NCI-H510A treated with DMSO at 0.1 percent for 48 hours (cell line): ENCODE measurements around the gene DNAH14.
"Not testable (repeated sequence)": the region's sequence is repeated elsewhere in the genome, so short reads cannot be mapped to it uniquely, and the experiment has no call there.

ENCODE experiments used
- DNase-seq: peaks from one replicate; lab custom pipeline; 2025; lab: John Stamatoyannopoulos, UW

DNAH14 gene

GRCh38 chr1:225348400-225348799 lies 418.9 kb downstream of the DNAH14 start:
- DNase-seq = no peak

GRCh38 chr1:225349826-225350225 lies 420.4 kb downstream of the DNAH14 start:
- no peak for DNase-seq

GRCh38 chr1:225350872-225351271 lies 421.4 kb downstream of the DNAH14 start:
- no peak for DNase-seq

- no peak for DNase-seq
Observed at GRCh38 chr1:225354906-225355305, 425.4 kb downstream of the DNAH14 start.

- DNase-seq = no peak
Observed at GRCh38 chr1:225355863-225356262, 426.4 kb downstream of the DNAH14 start.

GRCh38 chr1:225360119-225360518 lies 430.6 kb downstream of the DNAH14 start:
- DNase-seq = no peak

GRCh38 chr1:225361176-225361575 lies 431.7 kb downstream of the DNAH14 start:
- DNase-seq = no peak

GRCh38 chr1:225362805-225363204 lies 433.3 kb downstream of the DNAH14 start:
- no peak for DNase-seq

GRCh38 chr1:225364439-225364838 lies 435.0 kb downstream of the DNAH14 start:
- no peak for DNase-seq

GRCh38 chr1:225366018-225366417 lies 436.5 kb downstream of the DNAH14 start:
- no peak for DNase-seq

GRCh38 chr1:225366552-225366951 lies 437.1 kb downstream of the DNAH14 start:
- no peak for DNase-seq

- DNase-seq = no peak
Observed at GRCh38 chr1:225368036-225368552, 438.6 kb downstream of the DNAH14 start.

GRCh38 chr1:225371366-225372010 lies 442.0 kb downstream of the DNAH14 start:
- DNase-seq = no peak

GRCh38 chr1:225373155-225373554 lies 443.7 kb downstream of the DNAH14 start:
- DNase-seq = no peak

GRCh38 chr1:225374996-225375395 lies 445.5 kb downstream of the DNAH14 start:
- DNase-seq = no peak

- no peak for DNase-seq
Observed at GRCh38 chr1:225378880-225379279, 449.4 kb downstream of the DNAH14 start.

- no peak for DNase-seq
Observed at GRCh38 chr1:225380691-225381090, 451.2 kb downstream of the DNAH14 start.

GRCh38 chr1:225386860-225387259 lies 457.4 kb downstream of the DNAH14 start:
- not testable (repeated sequence) for DNase-seq

GRCh38 chr1:225388372-225388771 lies 458.9 kb downstream of the DNAH14 start:
- no peak for DNase-seq

- no peak for DNase-seq
Observed at GRCh38 chr1:225389843-225390242, 460.4 kb downstream of the DNAH14 start.

- DNase-seq = no peak
Observed at GRCh38 chr1:225396357-225396756, 466.9 kb downstream of the DNAH14 start.

- no peak for DNase-seq
Observed at GRCh38 chr1:225400968-225401367, 471.5 kb downstream of the DNAH14 start.

GRCh38 chr1:225406976-225407725 lies 477.7 kb downstream of the DNAH14 start:
- DNase-seq = no peak
